ENCODE results near the gene FAM240B.

- TF ChIP-seq, protein P1, sequence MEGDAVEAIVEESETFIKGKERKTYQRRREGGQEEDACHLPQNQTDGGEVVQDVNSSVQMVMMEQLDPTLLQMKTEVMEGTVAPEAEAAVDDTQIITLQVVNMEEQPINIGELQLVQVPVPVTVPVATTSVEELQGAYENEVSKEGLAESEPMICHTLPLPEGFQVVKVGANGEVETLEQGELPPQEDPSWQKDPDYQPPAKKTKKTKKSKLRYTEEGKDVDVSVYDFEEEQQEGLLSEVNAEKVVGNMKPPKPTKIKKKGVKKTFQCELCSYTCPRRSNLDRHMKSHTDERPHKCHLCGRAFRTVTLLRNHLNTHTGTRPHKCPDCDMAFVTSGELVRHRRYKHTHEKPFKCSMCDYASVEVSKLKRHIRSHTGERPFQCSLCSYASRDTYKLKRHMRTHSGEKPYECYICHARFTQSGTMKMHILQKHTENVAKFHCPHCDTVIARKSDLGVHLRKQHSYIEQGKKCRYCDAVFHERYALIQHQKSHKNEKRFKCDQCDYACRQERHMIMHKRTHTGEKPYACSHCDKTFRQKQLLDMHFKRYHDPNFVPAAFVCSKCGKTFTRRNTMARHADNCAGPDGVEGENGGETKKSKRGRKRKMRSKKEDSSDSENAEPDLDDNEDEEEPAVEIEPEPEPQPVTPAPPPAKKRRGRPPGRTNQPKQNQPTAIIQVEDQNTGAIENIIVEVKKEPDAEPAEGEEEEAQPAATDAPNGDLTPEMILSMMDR (IDR thresholded peaks at IDR 0.05; ENCODE audit: low read depth, low read length, missing input control), result no peak
- TF ChIP-seq RAD21 (IDR thresholded peaks at IDR 0.05), result no peak
- no peak for TF ChIP-seq GABPA (IDR thresholded peaks at IDR 0.05 in 1 of 2, conservative IDR thresholded peaks at IDR 0.05 in 1 of 2)
- no peak for TF ChIP-seq RXRA (IDR thresholded peaks at IDR 0.05)
- no peak for TF ChIP-seq REST (IDR thresholded peaks at IDR 0.05)
- no peak for TF ChIP-seq FOXA1 (IDR thresholded peaks at IDR 0.05)
- TF ChIP-seq SP1 (IDR thresholded peaks at IDR 0.05), result no peak
- TF ChIP-seq, protein P2, sequence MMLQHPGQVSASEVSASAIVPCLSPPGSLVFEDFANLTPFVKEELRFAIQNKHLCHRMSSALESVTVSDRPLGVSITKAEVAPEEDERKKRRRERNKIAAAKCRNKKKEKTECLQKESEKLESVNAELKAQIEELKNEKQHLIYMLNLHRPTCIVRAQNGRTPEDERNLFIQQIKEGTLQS (IDR thresholded peaks at IDR 0.05), result no peak
- no peak for TF ChIP-seq NR2F2 (IDR thresholded peaks at IDR 0.05)
- no peak for TF ChIP-seq TAF1 (conservative IDR thresholded peaks at IDR 0.05)
- no peak for TF ChIP-seq EGR1 (IDR thresholded peaks at IDR 0.05; ENCODE audit: low read depth in 2 of 2)
- TF ChIP-seq MAX (IDR thresholded peaks at IDR 0.05), result no peak
- no peak for TF ChIP-seq ZBTB33 (IDR thresholded peaks at IDR 0.05)
These were observed 75.3 kb downstream of the FAM240B start for GRCh38 chr9:38644601-38645000.

All from liver (tissue), 3 donors.